Breast epithelium (tissue), 3 donors: ENCODE measurements around the gene MRPL33.

ENCODE experiments used
- POLR2A ChIP-seq: fragments of 450-650 bp; IDR thresholded peaks from one replicate; pipeline ENCODE4 v1.6.1; 2016; ENCODE audit warnings: antibody characterized with exemption, mild to moderate bottlenecking, moderate library complexity
- POLR2AphosphoS5 ChIP-seq, 3 donors: sonication (generic); formaldehyde crosslinking; IDR thresholded peaks; one replicate each; pipeline ENCODE4 v1.6.1; 2017; ENCODE audit warnings: antibody characterized with exemption in 3 of 3
- TF ChIP-seq, protein P1 (sequence below), 3 donors: fragments of 450-650 bp; IDR thresholded peaks; one replicate each; pipeline ENCODE4 v1.5.1; 2016 to 2017; ENCODE audit warnings: antibody characterized with exemption in 3 of 3, mild to moderate bottlenecking in 3 of 3, moderate library complexity in 3 of 3

DNA sequence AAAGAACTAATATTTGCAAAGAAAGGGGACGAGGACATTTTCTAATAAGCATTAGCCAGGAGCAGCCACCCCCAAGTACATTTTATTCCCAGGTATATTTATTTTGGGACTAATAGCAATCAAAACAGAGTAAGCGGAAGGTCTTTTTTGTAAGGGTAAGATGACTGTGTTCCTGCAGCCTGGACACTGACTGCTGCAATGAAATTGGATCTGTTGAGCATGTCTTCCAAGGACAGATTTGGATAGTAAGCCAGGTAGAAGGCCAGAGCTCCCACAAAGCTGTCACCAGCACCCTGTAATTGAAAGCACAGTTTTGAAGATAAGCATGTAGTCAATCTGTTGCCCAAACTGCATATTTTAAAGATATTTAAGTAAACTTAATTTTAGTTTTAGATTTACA is 10.0 kb downstream of the MRPL33 start:
- TF ChIP-seq, protein P1, sequence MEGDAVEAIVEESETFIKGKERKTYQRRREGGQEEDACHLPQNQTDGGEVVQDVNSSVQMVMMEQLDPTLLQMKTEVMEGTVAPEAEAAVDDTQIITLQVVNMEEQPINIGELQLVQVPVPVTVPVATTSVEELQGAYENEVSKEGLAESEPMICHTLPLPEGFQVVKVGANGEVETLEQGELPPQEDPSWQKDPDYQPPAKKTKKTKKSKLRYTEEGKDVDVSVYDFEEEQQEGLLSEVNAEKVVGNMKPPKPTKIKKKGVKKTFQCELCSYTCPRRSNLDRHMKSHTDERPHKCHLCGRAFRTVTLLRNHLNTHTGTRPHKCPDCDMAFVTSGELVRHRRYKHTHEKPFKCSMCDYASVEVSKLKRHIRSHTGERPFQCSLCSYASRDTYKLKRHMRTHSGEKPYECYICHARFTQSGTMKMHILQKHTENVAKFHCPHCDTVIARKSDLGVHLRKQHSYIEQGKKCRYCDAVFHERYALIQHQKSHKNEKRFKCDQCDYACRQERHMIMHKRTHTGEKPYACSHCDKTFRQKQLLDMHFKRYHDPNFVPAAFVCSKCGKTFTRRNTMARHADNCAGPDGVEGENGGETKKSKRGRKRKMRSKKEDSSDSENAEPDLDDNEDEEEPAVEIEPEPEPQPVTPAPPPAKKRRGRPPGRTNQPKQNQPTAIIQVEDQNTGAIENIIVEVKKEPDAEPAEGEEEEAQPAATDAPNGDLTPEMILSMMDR (IDR thresholded peaks at IDR 0.05): no peak
- TF ChIP-seq POLR2A: no peak
- TF ChIP-seq POLR2AphosphoS5 (IDR thresholded peaks at IDR 0.05): no peak
